GM18505 (cell line): ENCODE data around the gene ZNF568.

Source experiments
- ATAC-seq: cut with Tn5 transposase; IDR thresholded peaks from one replicate; pipeline ENCODE4 v1.9.1; 2021; ENCODE audit not compliant: unreplicated experiment
- POLR2A ChIP-seq: IDR thresholded peaks from 4 replicates; pipeline ENCODE4 v1.6.1; 2011; ENCODE audit warnings: borderline replicate concordance; ENCODE audit not compliant: insufficient read depth, insufficient read length; ENCODE audit errors: extremely low read depth

The ZNF568 gene

GRCh38 chr19:37045140-37045539 lies 129.0 kb downstream of the ZNF568 start:
- TF ChIP-seq POLR2A: no peak
- ATAC-seq: no peak
